GM15510 (cell line): ENCODE data around the gene TEX22.

Experiments used
- POLR2A ChIP-seq: IDR thresholded peaks from 3 replicates; pipeline ENCODE4 v1.6.1; 2011; ENCODE audit warnings: borderline replicate concordance; ENCODE audit not compliant: insufficient read length; ENCODE audit errors: extremely low read depth

TEX22 gene

DNA sequence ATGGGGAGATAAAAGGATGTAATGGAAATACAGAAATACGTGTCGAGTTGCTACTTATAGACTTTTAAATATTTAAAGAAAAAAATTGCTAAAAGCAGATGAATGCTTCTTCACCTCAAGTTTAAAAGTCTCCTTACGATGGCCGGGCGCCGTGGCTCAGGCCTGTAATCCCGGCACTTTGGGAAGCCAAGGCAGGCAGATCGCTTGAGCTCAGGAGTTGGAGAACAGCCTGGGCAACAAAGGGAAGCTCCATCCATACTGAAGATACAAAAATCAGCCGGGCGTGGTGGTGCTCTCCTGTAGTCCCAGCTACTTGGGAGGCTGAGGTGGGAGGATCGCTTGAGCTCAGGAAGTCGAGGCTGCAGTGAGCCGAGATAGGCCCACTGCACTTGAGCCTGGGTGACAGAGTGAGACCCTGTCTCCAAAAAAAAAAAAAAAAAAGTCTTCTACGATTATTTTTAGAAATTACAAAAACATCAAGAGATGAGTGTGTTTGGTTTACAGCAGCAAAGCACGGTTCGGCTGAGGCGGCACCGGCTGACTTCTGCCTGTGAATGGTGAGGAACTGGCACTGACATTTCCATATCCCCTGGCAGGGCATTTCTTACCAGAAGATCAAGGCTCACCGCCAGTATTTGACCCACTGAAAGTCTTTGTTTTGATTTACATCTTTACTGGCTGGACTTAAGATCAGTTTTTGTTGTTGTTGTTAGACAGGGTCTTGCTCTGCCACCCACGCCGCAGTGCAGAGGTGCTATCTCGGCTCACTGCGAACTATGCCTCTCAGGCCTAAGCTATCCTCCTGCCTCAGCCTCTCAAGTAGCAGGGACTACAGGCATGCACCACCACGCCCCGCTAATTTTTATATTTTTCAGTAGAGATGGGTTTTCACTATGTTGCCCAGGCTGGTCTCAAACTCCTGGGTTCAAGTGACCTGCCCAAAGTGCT is 17.4 kb downstream of the TEX22 start:
- TF ChIP-seq POLR2A: no peak

GRCh38 chr14:105416671-105417070 is 18.3 kb downstream of the TEX22 start:
- TF ChIP-seq POLR2A: no peak

GRCh38 chr14:105417690-105418121 is 19.4 kb downstream of the TEX22 start:
- TF ChIP-seq POLR2A: no peak

GRCh38 chr14:105418269-105419194 is 20.2 kb downstream of the TEX22 start:
- no peak for TF ChIP-seq POLR2A

DNA sequence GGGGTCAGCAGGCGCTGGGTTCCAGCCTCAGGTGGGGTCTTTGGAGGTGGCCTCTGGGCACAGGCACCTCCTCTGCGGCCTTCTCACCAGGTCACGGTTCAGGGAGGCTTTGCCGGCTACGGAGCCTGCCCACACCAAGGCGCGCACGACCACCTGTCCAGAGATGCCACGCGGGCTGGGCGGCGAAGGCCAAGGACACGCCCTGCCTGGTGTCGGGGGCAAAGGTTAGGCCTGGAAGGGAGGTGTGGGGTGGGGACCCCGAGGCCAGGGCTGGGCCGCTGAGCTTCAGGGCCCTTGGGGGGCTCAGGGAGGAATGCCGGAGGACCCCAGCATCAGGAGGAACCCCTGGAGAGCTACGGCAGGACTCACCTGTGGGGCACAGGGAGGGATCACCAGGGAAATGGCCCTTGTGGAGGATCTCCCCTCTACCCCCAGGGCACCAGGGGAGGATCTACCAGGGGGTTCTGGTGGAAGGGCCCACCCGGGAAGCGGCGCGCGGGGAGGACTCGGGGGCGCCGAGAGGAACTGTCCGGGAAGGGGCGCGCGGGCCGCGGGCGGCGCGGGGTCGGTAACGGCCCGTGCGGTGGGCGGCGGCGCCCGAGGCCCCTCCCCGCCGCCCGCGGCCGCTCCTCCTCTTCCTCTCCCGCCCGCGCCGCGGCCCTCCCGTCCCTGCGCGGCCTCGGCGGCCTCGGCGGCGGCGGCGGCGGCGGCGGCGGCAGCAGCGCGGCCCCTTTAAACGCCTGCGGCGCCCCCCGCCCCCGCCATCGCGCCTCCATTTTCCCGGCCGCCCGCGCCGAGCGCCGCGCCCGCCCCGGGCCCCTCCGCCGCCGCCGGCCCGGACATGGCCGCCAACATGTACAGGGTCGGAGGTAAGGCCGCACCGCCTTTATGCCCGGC is 21.1 kb downstream of the TEX22 start, which contains the start of gene MTA1:
TSS of gene MTA1 (plus strand) at position 633 of the 897 bp plus-strand sequence. CDS start at position 842, 209 bp downstream.
- TF ChIP-seq POLR2A: peak; percentile 53

- TF ChIP-seq POLR2A: no peak
These were observed 22.0 kb downstream of the TEX22 start for GRCh38 chr14:105420101-105420973.

DNA sequence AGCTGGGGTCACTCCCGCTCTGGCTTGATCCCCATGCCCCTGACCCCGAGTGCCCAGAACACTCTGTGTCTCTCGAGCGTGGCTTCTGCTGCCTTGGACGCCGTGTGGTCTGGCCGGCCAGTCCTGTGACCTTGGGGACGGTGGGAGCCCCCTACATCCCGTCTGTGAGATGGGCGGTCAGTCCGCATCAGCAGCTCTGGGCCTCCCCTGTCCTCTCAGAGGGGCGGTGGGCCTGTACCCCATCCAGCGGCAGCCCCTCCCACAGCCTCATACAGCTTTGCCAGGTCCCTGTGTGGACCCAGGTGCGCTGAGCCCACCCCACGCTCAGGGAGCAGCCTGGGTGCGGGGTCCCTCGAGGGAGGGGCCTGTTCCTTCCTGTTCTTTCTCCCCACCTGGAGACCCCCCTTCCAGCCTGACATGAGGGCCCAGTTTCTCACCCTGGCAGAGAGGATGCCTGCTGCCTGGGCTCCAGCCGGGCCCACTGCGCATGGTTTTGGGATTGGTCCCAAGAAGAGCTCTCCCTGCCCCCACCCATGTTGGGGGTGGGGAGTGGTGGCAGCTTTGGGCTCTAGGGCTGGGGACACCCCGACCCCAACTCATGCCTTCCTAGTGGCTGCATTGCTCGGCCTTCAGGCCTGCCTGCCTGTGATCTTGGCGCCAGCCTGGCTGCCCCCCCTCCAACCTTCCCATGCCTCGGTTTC is 22.8 kb downstream of the TEX22 start:
- TF ChIP-seq POLR2A: no peak

DNA sequence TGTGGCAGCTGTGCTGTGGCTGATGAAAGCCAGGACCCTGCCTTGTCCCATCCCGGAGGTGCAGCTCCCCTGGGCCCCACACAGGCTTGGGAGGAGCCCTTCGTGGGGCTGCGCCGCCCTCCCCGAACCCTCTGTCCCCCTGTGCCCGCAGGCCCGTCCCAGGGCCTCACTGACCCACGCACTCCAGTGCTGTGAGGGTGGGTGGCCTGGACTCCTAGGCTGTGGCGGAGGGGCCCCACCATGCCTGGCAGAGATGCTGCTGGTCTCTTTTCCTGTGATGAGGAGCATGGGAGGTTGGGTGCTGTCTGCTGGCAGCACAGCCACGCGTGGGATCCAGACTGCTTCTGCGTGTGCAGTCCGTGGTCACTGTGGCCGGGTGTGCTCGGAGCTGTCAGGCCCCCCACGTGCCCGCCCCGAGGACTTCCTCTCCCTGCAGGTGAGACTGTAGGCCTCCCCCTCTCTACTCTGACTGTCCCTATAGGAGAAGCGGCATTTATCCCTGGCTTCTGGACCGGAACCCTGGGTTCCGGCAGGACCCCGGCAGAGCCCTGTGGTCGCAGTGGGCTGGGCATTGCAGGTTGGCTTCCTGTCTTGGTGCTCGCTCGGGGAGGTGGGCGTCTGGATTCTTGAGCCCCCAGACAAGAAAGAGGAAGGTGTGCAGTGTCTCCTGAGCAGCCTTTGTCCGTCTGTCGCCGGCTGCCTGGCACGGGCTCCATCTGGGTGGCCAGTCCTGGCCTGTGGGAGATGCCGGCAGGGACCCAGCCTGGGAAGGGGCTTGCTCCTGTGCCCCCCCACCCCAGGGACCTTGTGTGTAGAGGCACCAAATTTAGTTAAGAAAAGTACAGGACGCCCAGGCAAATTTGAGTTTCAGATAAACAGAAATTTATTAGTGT is 23.6 kb downstream of the TEX22 start:
- no peak for TF ChIP-seq POLR2A

GRCh38 chr14:105422695-105423487 is 24.6 kb downstream of the TEX22 start:
- TF ChIP-seq POLR2A: no peak

GRCh38 chr14:105423488-105424195 is 25.3 kb downstream of the TEX22 start:
- no peak for TF ChIP-seq POLR2A
